ENCODE measurements around the gene NKX6-1.

Gene NKX6-1

DNA sequence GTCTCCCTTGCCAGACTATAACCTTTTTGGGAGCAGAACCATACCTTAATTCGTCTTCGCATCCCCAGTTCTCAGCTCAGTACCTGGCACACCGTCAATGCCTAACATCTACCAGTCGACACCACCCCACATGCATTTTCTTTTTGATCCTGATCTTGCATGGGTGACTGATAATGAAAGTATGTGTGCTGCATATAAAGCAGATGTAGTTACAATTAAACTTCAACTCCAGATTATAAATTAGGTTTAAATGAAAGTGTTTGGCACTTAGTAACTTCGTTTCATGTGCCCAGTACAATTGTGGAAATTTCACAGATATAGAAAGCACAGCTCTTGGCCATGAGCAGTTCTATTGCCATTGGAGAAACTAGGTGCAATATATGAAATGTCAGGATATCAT lies 8.8 kb upstream of the NKX6-1 start:
- FAIRE-seq, result no peak
- TF ChIP-seq POLR2AphosphoS5 (IDR thresholded peaks at IDR 0.05; ENCODE audit: low read depth, low read length) (no peak), POLR2A (IDR thresholded peaks at IDR 0.05; ENCODE audit: low read depth, low read length) (no peak)

DNA sequence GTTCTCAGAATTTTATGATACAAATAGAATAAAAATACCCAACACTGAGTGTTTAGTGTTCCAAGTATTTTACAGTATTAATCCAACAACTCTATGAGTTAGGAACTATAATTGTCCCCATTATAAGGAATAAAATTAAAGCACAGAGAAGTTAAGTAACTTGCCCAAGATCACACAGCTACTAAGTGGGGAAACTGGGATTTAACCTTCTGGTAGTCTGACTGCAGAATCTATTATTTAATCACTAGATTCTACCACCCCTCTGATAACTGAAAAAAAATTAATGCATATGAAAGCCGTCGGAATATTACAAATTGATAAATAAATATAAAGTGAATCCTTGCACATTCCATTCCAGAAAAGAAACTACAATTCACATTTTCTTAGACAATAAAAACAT lies 5.7 kb upstream of the NKX6-1 start:
- TF ChIP-seq POLR2A (IDR thresholded peaks at IDR 0.05; ENCODE audit: low read depth, low read length), result no peak
- no peak for FAIRE-seq

More for the DNA sequence above, 8.8 kb upstream of the NKX6-1 start:
- no peak for DNase-seq (ENCODE audit: insufficient read length)

DNA sequence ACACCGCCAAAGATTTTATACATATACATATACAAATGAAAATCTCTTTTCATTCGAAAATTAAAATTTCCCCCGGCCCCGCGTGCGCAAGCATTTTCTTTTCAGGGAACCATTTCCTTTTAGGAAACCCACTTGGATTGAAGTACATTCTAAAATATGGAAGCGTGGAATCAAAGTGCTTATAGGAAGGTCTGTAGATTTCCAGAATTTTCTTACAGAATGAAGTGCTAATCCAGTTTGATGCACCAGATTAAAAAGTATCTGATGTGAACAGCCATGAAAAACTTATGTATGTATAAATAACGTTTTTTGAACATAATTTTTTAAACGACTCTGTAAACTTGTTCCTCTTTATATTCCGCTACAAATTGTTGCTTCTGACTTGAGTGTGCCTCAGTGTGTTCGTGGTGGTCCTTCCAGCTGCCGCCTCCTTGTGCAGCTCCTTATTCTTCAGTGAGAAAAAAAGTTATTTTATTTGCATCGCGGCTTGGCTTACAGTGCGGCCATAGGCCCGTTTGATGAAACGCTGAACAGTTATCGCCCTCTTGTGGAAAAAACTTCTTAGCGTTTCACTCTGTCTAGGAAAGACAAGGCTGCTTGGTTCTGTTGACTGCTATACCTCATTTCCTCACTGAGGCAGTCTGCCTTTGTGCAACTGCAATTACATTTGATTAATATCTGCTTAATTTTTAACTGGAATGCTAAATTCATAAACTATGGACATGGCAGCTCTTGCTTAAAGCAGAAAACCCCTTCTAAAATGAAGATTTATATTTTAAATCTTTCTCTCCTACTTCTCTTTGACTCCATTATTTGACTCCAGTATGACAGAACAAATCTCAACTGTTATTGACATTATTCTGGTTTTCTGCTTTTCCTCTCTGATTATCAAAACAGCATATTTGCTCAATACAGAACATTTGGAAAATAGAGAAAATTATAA lies 4.7 kb upstream of the NKX6-1 start:
- no peak for TF ChIP-seq POLR2A (IDR thresholded peaks at IDR 0.05; ENCODE audit: low read depth, low read length)
- TF ChIP-seq POLR2AphosphoS5 (IDR thresholded peaks at IDR 0.05; ENCODE audit: low read depth, low read length), result no peak
- no peak for TF ChIP-seq TAF1 (IDR thresholded peaks at IDR 0.05; ENCODE audit: borderline replicate concordance, low read depth, low read length)
- DNase-seq (ENCODE audit: insufficient read length) (no peak), FAIRE-seq (no peak)

More for the DNA sequence above, 5.7 kb upstream of the NKX6-1 start:
- no peak for DNase-seq (ENCODE audit: insufficient read length)

DNA sequence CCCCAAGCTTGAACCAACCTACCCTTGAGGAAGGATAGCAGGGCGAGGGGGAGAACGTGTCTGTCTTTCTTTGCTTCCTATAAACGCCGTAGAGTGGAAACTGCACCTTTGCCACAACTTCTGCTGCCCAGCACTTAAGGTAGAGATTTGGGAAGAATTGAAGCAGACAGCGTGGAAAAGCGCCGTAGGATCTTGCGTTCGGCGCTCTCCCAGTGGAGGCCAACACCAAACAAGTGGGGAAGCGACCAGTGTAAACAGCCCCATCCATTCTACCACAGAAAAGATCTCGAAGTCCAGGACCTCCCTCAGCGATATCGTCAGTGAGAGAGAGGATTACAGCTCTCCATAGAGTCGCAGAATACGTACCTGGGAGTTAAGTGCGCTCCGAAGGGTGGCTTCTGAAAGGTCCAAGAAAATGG lies 3.9 kb upstream of the NKX6-1 start:
- DNase-seq (ENCODE audit: insufficient read length), result no peak
- FAIRE-seq, result no peak
- TF ChIP-seq TAF1 (IDR thresholded peaks at IDR 0.05; ENCODE audit: borderline replicate concordance, low read depth, low read length) (no peak), POLR2A (IDR thresholded peaks at IDR 0.05; ENCODE audit: low read depth, low read length) (no peak), POLR2AphosphoS5 (IDR thresholded peaks at IDR 0.05; ENCODE audit: low read depth, low read length) (no peak)

DNA sequence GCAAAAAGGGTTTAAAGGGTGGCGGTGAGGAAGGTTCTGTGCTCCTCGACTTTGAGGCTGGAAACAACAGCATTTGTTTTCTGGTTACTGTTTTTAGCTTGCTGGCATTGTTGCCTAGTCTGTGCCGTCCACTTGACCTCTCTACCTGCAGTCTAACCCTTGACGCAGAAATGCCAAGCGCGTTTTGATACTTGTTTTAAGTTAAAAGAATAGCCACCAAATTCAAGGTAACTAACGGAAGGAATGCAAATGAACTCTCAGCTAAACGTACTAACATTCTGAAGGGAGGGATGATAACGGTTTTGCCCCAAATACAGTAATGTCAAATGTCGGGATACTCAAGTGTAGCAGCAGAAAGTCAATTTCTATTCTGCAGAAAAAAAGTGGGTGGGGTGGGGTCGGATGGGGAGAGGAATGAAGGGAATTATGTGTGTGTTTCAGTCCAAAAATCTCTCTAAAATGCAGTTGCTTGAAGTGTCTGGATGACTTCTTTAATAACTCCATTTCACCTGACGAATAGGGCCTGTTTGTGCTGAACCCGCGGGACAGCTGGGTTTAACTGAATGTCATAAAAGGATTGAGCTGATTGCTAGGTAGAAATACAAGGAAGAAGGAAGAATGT lies 3.4 kb upstream of the NKX6-1 start:
- no peak for FAIRE-seq
- TF ChIP-seq POLR2AphosphoS5 (IDR thresholded peaks at IDR 0.05; ENCODE audit: low read depth, low read length) (no peak), TAF1 (IDR thresholded peaks at IDR 0.05; ENCODE audit: borderline replicate concordance, low read depth, low read length) (no peak), POLR2A (IDR thresholded peaks at IDR 0.05; ENCODE audit: low read depth, low read length) (no peak)
- DNase-seq (ENCODE audit: insufficient read length), result no peak

DNA sequence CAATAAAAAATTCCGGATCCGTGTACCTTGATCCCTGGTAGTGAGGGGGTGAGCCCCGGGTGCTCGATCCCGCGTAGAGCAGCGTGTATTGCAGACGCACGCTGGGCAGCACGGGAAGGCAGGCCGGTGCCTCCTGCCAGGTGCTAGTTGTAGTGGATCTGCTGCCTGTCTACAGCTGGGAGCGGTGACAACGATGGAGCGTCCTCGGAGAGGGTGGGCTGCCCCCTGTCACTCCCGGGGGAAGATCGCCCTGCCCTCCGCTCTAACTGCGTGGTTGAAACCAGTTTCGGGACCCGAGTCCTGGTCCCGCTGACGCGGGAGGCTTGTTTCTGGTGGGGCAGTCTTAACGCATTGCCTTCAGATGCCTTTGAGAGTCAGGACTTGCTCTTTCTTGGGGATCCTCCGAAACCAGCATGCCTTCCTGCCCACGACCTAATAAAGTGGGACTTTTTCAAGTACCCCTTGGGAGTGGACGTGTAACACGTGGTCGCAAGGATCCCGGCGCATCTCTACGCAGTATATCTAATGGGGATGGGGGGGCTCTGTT lies 2.7 kb upstream of the NKX6-1 start:
- TF ChIP-seq POLR2AphosphoS5 (IDR thresholded peaks at IDR 0.05; ENCODE audit: low read depth, low read length) (no peak), POLR2A (IDR thresholded peaks at IDR 0.05; ENCODE audit: low read depth, low read length) (no peak), TAF1 (IDR thresholded peaks at IDR 0.05; ENCODE audit: borderline replicate concordance, low read depth, low read length) (no peak)
- DNase-seq (ENCODE audit: insufficient read length), result no peak
- no peak for FAIRE-seq

DNA sequence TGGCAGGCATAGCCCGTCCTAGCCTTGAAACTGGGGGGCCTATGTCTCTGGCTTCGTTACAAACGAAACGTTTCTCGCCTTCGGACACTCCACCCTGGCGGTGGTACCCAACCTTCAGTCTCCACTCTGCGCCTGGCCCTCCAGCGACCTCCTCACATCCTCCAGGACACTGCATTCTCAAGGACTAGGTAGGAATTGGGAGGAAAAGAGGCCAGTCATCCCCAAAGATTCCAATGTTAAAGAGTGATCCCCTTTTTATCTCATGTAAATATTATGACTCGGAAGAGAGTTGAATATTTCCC lies 2.1 kb upstream of the NKX6-1 start:
- DNase-seq (ENCODE audit: insufficient read length), result no peak
- no peak for TF ChIP-seq TAF1 (IDR thresholded peaks at IDR 0.05; ENCODE audit: borderline replicate concordance, low read depth, low read length)
- TF ChIP-seq POLR2AphosphoS5 (IDR thresholded peaks at IDR 0.05; ENCODE audit: low read depth, low read length), result no peak
- no peak for TF ChIP-seq POLR2A (IDR thresholded peaks at IDR 0.05; ENCODE audit: low read depth, low read length)
- no peak for FAIRE-seq

DNA sequence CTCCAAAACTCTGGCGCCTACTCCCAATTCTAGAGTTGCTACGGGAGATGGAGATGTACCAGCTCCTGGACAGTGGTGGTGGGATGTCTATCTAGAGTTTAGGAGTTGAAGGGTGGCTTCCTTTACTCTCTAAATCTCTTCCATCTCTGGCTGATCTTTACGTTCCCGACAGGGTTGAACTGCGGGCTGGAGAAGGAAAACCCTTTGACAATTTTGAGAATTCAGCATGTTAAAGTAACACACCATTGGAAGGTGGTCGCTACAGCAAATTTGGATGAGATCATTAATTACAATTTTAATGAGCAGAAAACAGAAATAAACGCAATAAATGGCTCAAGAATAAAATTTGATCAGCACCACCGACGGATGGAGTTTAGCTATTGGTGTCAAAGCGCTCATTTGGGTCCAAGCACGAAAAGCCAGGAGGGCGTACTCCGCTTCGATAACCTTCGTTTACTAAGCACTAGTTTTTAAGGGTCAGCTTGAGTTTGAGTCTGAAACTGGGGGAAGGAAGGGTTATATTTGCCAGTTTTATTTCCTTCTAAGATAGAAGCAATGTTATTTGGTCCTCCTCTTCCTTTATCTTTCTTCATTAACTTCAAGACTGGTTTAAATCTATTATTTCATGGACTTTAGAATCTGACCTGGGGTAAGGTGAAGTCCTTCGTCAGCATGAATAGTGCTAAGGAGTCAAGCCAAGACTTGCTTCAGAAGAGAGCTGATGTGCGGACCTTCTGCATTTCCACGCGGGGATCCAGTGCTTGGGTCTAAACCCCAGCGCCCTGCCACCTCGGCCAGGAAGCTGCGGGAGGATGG lies 1.5 kb upstream of the NKX6-1 start:
- DNase-seq (ENCODE audit: insufficient read length) (no peak), FAIRE-seq (no peak)
- TF ChIP-seq POLR2AphosphoS5 (IDR thresholded peaks at IDR 0.05; ENCODE audit: low read depth, low read length) (no peak), TAF1 (IDR thresholded peaks at IDR 0.05; ENCODE audit: borderline replicate concordance, low read depth, low read length) (no peak), POLR2A (IDR thresholded peaks at IDR 0.05; ENCODE audit: low read depth, low read length) (no peak)

DNA sequence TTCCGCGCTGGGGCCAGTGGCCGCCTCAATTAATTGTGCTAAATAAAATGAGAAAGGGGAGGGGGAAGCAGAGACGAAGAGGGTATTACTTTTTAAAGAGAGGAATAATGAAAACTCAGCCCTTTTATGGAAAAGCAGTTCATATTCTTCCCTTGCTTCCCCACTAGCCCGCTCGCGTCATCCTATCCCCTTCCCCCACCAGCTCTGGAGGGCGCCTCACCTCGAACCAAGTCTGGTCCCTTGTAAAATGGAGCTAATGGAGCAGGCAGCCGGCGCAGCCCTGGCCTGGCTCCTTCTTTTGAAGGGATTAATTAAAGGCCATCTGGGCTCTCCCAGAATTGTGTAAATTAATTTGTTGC lies 511 bp upstream of the NKX6-1 start:
- FAIRE-seq (no peak), DNase-seq (ENCODE audit: insufficient read length) (no peak)
- TF ChIP-seq POLR2A (IDR thresholded peaks at IDR 0.05; ENCODE audit: low read depth, low read length) (no peak), TAF1 (IDR thresholded peaks at IDR 0.05; ENCODE audit: borderline replicate concordance, low read depth, low read length) (no peak), POLR2AphosphoS5 (IDR thresholded peaks at IDR 0.05; ENCODE audit: low read depth, low read length) (no peak)

DNA sequence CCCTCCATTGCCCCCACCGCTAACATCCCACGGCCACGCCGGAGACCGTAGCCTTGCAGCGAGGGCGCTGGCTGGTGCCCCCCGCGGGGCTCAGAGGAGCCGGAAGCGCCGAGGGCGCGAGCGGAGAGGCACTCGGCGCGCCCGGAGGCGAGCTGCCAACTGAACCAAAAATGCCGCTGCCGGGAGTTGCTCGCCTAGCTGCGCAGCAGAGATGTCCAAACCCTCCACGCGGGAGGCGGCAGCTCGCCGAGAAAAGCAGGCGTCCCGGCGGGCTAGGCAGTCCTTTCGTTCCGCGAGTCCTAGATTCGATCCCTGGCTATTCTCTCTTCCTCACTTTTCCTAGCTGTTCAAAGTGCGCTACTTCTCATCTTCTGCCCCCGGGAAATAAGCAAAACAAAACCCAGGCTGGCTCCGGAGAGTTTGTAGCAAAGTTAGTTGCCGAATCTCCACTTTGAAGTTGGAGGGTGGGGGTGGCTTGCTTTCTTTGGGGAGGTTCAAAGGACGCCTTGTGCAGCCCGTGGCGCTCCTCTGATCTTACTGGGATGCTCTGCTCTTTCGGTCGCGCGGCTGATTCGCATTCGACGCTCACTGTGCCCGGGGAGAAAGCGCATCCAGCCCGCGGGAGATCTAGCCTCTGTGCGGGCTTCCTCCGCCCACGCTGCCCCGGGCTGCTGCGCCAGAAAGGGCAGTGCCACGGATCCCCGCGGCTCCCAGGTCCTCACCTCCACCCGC lies 723 bp downstream of the NKX6-1 start:
- FAIRE-seq (no peak), DNase-seq (ENCODE audit: insufficient read length) (no peak)
- TF ChIP-seq POLR2A (IDR thresholded peaks at IDR 0.05; ENCODE audit: low read depth, low read length), result no peak
- no peak for TF ChIP-seq POLR2AphosphoS5 (IDR thresholded peaks at IDR 0.05; ENCODE audit: low read depth, low read length)
- TF ChIP-seq TAF1 (IDR thresholded peaks at IDR 0.05; ENCODE audit: borderline replicate concordance, low read depth, low read length), result no peak

Measured in GM12892 (cell line).